HG03558 (cell line): ENCODE measurements around the gene MIS12.

ENCODE experiments used
- ATAC-seq: cut with Tn5 transposase; IDR thresholded peaks from one replicate; pipeline ENCODE4 v1.9.1; 2021; ENCODE audit warnings: moderate number of reproducible peaks; ENCODE audit not compliant: unreplicated experiment; ENCODE audit errors: extremely low read depth

The MIS12 gene

DNA sequence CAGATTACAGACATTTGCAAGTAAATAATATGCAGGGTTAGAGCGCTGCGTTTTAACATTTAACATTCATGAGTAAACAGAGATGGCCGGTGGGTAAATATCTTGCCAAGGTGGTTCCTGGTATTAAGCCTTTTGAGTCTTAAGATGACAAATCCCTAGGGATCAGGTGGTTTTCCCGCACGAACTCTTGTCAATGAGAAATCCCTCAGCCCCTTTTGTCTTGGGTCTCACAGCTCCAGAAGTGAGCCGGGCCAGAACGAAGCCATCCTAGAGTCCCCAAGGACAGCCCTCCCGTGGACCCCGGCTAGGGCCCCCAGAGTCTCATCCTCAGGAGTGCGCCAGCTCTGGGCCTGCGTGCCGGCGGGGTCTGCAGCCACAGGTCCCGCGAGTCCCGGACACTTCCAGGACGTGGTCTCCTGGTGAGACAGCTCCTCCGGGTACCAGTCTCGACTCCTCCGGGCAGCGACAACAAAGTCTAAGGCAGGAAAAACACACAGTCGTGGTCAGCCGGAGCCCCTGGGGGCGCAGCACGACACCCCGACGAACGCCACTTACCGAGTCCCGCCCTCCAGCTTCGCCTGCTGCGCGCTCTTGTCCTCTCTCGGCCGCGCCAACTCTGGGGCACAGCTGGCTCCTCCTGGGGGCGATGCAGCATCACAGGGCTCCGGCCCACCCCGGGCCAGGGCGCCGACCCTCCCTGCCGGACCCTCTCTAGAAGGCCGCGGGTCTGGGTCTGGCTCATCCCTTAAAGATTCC lies 13.3 kb downstream of the MIS12 start:
- no peak for ATAC-seq

- ATAC-seq = no peak
Measured at GRCh38 chr17:5500247-5500588, 13.9 kb downstream of the MIS12 start.

GRCh38 chr17:5500589-5501391 lies 14.4 kb downstream of the MIS12 start:
- ATAC-seq = no peak

DNA sequence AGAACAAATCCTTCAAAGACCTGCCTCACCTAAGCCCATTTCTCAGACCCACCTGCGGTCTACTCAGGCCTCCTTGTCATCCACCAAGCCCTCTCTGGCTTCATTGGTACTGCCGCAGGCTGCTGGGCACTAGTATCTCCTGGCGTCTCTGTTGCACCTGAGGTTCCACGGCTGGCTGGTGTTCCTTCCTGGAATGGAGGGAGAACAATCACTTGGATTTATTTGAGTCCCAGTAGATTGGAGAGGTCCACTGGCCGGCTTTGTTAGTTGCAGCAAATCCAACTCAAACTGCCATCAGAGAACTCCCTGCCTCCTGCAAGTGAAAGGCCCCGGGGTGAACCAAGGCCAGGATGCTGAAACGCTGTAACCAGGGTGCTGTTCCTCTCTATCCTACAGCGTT lies 15.3 kb downstream of the MIS12 start:
- ATAC-seq = no peak

DNA sequence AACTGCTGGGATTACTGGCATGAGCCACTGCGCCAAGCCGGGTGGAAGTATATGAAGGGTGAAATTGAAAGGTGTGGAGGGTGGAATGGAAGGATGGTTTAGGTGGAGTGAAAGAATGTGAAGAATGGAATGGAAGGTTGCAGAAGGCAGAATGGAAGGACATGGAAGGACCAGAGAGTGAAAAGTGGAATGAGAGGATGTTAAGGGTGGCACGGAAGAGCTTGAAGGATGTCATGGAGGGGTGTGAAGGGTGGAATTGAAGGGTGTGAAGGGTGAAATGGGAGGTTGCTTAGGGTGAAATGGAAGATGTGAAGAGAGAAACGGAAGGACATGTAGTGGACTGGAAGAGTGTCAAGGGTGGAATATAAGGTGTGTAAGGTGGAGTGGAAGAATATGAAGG lies 16.2 kb downstream of the MIS12 start:
- ATAC-seq = no peak

DNA sequence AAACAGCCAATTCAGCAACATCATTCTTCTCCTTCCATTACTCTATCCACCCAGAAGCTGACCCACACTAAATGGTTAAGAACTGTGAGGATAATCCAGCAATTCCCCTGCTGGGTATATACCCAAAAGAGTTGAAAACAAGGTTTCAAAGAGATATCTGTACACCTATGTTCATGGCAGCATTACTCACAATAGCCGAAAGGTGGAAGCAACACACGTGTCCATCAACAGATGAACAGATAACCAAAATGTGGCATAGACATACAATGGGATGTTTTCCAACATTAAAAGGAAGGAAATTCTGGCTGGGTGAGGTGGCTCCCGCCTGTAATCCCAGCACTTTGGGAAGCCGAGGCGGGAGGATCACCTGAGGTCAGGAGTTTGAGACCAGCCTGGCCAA lies 19.9 kb downstream of the MIS12 start:
- ATAC-seq = no peak

DNA sequence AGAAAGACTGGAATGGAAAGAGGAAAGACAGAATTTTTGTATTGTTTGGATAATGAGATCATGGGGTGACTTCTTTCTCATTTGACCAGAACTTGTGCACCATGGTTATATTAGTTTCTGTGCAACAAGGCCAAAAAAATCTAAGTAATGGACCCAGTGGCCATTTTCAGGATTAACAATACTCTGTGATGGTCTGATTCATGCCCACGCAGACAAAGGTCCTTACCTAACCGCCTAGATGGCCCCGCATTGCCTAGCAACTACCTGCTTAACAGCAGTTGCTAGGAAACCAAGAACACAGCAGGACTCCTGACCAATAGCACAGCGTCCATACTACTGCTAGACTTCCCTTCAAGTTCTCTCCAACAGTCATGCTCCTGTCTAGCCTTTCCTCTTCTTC lies 22.4 kb downstream of the MIS12 start:
- no peak for ATAC-seq

- ATAC-seq = no peak
Measured at GRCh38 chr17:5509482-5509881, 23.1 kb downstream of the MIS12 start.

- ATAC-seq = no peak
Measured at GRCh38 chr17:5510771-5511170, 24.4 kb downstream of the MIS12 start.

DNA sequence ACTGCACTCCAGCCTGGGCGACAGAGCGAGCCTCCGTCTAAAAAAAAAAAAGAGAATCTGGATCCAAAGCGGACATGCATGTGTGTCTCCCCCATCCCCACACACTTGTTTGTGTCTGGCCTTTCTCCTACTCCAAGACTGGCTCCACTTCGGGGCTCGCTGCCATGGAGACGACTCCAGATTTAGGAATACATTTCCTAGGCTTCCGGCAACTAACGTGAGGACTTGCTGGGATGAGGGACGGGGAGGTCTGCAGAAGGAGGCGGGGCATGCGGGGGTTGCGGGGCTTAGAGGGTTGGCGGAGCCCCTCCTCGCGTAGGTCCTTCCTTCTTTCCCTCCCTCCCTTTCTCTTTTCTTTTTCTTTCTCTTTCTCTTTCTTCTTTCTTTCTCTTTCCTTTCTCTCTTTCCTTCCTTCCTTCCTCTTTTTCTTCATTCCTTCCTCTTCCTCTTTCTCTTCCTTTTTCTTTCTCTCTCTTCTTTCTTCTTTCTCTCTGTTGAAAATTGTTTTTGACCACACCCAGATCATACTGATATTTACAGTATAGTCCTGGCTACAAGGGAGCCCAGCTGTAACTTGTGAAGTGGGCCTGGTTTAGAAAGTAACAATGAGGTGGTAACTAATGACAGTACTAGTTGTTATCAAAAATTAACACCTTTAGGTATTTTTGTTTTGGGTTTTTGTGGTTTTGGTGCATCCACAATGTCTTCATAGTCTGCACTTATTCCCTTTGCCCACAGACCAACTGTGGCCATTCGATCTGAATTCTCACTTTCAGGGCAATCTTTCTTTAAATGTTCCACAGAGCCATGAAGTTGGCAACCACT lies 25.2 kb downstream of the MIS12 start:
- ATAC-seq = no peak

DNA sequence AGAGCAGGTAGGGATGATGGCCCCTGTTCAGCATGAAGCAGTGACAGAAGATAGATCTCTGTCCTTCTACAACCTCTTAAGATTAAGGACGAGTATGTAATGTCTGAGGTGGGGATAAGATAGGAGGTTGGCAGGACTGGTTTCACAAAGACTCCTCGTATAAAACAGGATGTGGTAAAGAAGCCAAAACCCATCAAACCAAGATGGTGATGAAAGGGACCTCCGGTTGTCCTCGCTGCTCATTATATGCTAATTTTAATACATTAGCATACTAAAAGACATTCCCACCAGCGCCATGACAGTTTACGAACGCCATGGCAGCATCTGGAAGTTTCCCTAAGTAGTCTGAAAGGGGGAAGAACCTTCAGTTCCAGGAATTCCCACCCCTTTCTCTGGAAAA lies 27.3 kb downstream of the MIS12 start:
- no peak for ATAC-seq

GRCh38 chr17:5514976-5515375 lies 28.6 kb downstream of the MIS12 start:
- no peak for ATAC-seq

- no peak for ATAC-seq
Measured at GRCh38 chr17:5516060-5516792, 29.9 kb downstream of the MIS12 start.

GRCh38 chr17:5522476-5522875 lies 36.1 kb downstream of the MIS12 start:
- ATAC-seq = no peak

DNA sequence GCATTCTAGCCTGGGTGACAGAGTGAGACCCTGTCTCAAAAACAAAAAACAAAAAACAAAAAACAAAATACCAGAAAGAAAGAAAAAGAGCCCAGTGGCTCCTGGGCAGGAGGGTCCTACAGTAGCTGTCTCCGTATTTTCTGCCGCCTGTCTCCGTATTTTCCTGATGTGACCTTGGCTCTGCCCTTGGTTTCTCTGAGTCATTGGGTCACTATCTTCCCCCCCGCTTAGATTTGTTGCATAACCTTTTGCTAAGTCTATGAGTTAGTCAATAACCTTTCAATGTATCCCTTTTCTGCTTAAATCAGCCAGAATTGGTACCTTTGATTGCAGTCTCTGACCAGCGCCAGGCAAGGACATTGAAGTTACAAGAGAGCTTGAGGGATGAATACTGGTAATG lies 36.9 kb downstream of the MIS12 start:
- no peak for ATAC-seq

GRCh38 chr17:5526821-5527598 lies 40.6 kb downstream of the MIS12 start:
- ATAC-seq = no peak

GRCh38 chr17:5527601-5528250 lies 41.4 kb downstream of the MIS12 start:
- ATAC-seq = no peak

DNA sequence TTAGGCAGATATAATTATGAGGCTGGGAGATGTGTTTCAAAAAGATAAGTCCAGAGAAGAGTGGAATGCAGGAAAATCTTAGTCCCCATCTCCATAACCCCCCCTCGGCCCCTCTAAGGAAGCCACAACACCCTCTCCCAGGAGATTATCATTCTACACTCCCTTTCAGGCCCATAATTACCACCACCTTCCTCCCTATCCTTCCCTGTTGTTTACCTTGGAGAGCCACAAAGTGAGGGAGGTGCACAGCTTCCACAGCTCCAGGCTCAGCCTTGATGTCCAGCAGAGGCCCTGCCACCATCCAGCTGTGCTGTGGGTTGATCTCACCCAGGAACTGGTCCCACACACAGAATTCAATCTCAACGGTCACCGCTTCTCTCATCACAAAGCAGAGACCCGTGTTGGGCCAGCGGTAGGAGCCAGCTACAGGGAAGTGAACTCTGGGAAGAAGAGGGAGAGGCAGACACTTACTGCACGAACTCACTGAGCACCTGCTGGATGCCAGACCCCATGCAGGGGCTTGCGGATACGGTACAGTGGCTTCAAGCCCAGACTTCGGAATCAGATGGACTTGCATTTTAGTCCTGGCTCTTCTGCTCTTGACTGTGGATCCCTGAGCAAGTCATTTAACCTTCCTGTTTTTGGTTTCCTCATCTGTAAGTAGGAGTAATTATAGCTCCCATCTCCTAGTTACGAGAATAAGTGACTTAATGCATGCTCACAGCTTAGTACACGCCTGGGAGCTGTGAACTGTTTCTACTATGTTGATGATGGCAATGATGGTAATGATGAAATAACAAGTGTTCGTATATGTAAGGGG lies 44.1 kb downstream of the MIS12 start:
- no peak for ATAC-seq
